LoVo (cell line): ENCODE data around the gene MPIG6B.
"Not testable (repeated sequence)": the region's sequence is repeated elsewhere in the genome, so short reads cannot be mapped to it uniquely, and the experiment has no call there.

Source experiments
- DNase-seq: peaks from one replicate; pipeline ENCODE4 v3.0.0-alpha.2; 2016; ENCODE audit warnings: low spot score

The MPIG6B gene

GRCh38 chr6:31700740-31701401, 22.3 kb upstream of the MPIG6B start:
- no peak for DNase-seq

GRCh38 chr6:31701666-31702404, 21.3 kb upstream of the MPIG6B start:
- no peak for DNase-seq

DNA sequence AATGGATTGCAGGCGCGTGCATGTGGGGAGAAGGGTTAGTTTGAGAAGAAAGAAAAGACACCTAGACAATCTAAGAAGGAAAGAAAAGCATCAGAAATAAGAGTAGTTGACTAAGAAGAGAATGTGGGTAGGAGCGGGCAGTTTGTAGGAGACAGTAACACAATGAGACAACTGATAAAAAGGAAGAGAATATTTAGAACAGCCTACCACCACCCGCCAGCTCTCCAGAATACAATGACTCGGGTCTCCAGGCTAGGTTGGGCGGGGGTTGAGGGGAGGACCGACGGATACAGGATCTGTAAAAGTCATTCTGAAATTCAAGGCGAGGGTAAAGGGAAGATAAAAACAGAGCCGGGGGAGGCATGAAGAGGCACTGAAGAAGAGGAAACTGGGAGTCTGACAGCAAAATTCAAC, 20.8 kb upstream of the MPIG6B start:
- DNase-seq = no peak

DNA sequence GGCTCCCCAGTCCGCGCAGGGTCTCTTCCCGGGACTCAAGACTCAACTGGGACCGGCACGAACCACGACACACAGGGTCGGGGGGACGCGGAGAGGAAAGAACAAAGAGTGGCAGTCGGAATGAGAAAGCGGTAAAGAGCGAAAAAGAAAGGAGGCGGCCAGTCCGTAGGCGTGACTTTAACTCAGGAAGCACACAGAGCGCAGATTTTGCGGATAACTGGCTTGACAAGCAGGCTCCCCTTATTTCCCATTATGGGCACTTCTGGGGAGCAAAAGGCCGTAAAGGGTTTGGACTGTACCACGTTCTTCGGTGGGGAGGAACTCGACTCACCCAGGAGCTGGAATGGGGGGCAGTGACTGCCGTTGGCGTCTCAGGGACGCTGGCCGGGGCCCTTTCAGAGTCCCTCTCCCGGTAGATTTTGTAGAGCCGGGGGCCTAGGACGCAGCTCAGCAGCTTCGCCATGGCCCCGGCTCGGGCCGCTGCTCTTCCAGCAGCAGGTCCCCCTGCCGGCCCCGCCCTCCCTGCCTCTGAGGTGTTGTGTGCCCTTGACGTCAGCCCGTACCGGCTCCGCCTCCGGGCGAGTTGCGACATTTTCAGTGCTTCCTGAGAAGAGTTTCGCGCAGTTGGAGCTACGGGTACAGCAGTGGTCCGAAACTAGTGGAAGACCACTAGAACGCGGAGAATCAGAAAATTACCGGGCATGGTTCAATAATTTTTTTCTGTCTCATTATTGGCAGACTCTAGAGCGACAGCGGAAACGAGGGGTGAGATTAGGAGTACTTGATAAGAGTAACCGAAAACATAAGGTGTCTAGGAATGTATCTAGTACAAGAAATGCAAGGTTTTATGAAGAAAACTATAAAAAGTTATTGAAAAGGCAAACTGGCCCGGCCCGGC, 20.1 kb upstream of the MPIG6B start, which contains the start of gene ABHD16A:
ABHD16A (minus strand) TSS at position 506 of the 898 bp plus-strand sequence; CDS start at position 463, 43 bp downstream.
- DNase-seq = peak; percentile 95

DNA sequence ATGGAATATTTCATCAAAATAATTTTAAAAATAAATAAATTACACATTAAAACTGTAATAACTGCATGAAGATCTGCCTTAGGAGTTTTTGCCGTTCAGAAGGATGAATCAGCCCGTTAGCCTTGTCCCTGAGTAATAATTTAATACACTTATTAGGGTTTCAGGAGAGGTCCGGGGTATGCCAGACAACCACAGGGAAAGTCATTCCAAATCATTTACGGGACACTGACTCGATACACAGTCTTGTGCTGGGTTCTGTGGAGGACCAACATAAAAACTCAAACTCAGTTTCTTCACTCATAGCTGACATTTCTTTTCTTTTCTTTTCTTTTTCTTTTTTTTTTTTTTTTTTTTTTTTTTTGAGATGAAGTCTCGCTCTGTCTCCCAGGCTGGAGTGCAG, 17.2 kb upstream of the MPIG6B start:
- no peak for DNase-seq

DNA sequence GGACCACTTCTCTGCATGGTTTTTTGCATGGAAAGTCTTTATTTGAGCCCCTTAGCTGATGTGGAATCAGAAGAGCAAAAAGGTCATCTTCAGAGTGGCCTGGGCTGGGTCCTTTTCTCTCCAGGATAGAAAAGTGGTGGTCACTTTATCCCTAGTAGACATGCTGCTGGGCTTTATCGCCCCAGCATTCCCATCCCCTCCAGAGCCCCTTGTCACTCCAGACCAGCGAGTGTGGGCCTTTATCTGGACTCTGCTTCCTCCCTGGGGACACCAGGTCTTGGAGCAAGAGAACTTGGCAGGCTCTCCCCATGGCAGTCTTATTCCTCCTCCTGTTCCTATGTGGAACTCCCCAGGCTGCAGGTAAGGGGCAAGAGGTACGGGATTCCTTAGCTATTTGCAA, 16.6 kb upstream of the MPIG6B start, which contains the start of gene LY6G6F:
LY6G6F (plus strand) TSS at position 268 of the 400 bp plus-strand sequence; CDS start at position 309, 41 bp downstream.
- no peak for DNase-seq

DNA sequence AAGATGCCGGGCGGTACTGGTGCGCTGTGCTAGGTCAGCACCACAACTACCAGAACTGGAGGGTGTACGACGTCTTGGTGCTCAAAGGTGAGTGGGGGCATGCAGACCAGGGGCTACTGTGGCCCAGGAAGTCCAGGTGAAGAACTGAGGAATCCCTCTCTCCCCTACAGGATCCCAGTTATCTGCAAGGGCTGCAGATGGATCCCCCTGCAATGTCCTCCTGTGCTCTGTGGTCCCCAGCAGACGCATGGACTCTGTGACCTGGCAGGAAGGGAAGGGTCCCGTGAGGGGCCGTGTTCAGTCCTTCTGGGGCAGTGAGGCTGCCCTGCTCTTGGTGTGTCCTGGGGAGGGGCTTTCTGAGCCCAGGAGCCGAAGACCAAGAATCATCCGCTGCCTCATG, 15.5 kb upstream of the MPIG6B start:
- no peak for DNase-seq

- DNase-seq = no peak
Observed at GRCh38 chr6:31708224-31708623, 14.9 kb upstream of the MPIG6B start.

- not testable (repeated sequence) for DNase-seq
Observed at GRCh38 chr6:31709157-31709556, 14.0 kb upstream of the MPIG6B start.

- no peak for DNase-seq
Observed at GRCh38 chr6:31710523-31711219, 12.5 kb upstream of the MPIG6B start.

DNA sequence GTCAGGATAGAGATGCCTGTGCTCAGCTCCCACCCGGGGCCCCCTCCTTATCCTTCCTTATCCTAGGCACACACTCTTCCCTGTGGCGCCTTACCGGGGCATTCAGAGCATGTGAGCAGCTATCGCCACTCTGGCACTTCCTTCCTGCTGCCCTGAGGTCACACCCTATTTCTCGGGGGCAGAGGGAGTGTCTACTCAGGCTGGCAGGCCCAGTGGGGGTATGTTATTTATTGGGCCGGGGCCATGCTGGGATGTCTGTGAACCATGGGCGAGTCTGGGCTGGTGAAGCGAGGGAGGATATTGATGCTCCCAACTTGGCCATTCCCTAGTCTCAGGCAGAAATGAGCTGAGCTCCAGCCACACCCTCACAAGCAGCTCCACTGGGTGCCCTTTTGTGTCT, 11.9 kb upstream of the MPIG6B start:
- DNase-seq = peak; percentile 57

DNA sequence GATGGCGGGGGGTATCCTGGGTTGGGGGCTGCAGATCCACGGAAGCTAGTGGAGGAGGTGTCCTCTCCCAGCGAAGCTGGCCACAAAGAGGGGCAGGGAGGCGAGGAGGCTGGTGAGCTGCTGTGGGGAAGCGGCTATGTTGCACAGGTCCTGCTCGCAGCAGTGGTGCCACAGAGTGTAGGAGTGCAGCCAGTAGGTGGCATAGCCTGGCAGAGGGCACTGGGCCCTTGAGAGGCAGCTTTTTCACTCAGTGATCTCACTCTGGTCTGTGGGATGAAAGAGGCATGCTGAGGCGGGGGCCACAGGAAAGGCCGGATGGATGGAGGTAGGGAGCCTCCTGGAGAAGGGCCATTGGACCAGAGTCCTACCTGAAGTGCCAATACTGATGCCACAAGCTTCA, 10.9 kb upstream of the MPIG6B start:
- no peak for DNase-seq

GRCh38 chr6:31713465-31713864, 9.7 kb upstream of the MPIG6B start:
- DNase-seq = no peak

DNA sequence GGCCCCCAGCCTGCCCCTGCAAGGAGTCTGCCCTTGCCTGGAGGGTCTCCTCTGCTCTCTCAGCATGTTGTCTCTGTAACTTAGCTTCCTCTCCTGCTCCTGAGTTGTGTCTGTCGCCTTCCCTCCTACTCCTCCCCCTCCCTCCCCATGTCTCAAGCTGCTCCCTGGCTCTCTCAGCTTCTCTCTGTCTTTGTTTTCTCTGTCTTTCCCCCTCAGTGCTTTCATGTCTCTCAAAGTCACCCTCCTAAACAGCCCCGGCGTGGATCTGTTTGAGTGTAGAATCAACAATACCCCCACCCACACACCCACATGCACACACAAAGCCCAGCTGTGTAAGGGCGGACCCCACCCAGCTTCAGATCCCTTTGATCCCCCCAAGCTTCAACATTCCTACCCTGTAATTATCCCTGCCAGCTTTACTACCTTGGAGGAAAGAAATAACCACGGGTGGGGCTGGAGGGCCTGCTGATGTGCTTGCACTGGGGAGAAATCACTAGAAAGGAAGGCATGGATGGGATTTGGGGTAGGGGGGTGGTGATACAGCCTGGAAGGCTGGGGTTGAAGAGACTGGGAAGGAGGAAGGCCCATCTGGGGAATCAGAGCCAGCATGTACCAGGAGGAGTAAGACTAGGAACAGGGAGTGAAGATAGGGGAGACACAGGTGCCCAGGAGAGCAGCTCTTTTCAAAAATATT, 9.0 kb upstream of the MPIG6B start:
- DNase-seq = no peak

DNA sequence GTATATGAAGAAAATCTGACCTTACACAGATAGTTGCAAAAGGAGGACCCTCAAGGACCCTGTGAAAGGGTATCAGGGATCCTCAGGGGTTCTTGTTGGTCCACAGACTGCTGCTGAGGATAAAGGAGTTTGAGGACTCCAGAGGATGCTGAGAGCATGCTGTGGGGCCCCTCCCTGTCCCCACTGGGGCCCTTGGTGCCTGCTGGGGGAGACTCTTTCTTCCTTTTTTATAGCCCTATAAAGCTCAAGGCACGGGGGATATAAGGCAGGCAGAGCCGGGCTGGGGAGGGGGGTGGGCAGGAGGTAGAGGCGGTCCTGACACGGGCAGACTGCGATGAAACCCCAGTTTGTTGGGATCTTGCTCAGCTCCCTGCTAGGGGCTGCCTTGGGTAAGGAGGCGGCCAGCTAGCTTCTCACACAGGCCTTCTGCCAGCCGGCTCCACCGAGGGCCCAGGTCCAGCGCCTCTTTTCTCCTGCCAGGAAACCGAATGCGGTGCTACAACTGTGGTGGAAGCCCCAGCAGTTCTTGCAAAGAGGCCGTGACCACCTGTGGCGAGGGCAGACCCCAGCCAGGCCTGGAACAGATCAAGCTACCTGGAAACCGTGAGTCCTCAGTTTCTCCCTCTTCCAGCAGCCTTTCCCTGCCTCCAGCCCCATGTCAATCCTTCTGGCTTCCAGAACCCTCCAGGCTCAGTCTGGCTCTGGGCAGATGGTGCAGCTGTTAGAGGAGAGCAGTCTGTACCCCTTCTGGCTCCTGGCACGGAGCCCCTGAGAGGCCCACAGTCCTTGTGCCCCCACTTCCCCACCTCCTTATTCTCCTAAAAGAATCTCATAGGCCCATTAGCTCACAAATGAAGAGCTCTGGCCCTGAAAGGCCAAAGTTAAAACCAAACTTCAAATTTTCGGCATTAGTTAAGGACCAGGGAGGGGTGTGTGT, 7.9 kb upstream of the MPIG6B start, which contains the start of gene LY6G6D:
LY6G6D (plus strand) TSS at position 327 of the 937 bp plus-strand sequence; CDS start at position 335, 8 bp downstream.
- DNase-seq = no peak

DNA sequence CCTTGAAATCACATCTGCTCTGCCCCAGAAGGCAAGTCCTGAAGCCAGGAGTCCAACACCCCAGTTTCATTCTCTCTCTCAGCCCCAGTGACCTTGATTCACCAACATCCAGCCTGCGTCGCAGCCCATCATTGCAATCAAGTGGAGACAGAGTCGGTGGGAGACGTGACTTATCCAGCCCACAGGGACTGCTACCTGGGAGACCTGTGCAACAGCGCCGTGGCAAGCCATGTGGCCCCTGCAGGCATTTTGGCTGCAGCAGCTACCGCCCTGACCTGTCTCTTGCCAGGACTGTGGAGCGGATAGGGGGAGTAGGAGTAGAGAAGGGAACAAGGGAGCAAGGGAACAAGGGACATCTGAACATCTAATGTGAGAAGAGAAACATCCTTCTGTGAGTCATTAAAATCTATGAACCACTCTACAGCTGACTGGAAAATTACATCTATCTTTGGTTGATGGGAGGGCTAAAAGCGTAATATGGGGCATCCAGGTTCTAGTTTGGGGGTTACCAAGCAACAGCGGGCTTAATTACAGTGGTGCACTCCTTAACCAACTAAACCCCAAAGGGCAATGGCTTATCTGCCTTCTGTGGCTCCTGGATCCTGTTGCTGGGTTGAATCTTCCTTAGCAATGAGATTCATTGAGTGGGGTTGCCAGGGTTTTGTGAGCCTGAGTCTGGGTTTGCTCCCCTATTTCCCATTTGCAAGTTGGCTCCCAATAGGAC, 5.5 kb upstream of the MPIG6B start:
- no peak for DNase-seq

- peak; percentile 78 for DNase-seq
Observed at GRCh38 chr6:31718265-31718664, 4.9 kb upstream of the MPIG6B start.

DNA sequence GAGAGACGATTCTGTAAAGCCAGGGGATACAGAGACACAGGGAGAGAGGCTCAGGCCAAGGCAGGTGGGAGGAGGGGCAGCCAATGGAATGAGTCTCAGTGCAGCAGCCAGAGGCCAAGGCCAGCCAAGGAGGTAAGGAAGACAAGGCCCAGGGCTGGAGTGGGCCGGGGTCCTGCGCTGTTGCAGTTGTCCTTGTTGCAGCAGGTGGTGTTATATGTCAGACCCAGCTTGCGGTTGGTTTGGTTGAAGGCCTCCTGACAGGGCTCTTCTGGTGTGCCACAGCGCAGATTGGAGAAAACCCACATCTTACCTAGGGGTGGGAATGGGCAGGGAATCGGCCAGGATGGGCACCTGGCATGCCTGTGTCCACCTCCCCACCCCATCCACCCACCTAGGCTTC, 4.2 kb upstream of the MPIG6B start:
- no peak for DNase-seq

DNA sequence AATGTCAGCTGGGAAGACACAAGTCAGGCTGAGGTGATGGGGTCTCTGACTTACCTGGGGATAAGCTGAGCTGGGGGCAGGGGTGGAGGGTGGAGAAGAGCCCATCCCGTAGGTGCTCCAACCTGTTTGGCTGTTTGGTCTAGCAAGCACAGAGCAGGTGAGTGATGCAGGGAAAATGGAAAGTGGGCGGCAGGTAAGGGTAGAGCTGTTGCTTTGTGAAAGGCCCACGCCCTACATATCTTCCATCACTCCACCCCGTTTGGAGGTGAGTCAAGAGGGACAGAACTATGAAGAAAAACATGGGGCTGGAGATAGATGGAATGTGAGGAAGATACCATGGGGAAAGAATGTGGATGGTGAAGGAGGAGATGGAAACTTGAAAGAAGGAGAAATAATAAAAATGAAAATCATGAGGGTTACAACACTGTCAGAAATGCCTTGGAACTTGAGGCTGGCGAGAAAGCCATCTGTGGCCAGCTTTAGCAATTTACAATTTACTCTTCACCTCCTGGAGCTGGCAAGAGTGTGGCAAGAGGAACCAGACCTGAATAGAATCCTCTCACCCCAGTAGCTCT, 2.9 kb upstream of the MPIG6B start:
- DNase-seq = no peak
